ENCODE results near the gene PDE4D. TPM values are rescaled to one million over a fixed set of nuclear protein-coding genes. Genes with fewer than 3 reads are reported as not detected.

PDE4D gene
- total and polyA plus RNA-seq, 2 donors (not counting 3 experiments of a cell fraction or from before 2014, with no cell fraction given), result 34.5 to 51.2 TPM

GRCh38 chr5:59764361-59764760 is 129.2 kb downstream of the PDE4D start:
- Histone ChIP-seq H3K9ac (replicated peaks; ENCODE audit: extremely low read depth, insufficient read depth, low read length) (no peak overlapping the region), H2AFZ (ENCODE audit: low read depth, low read length) (no peak overlapping the region), H3K9me3 (replicated peaks; ENCODE audit: control insufficient read depth, insufficient read depth, low read length) (no peaks in the 10 kb centered on the region), H3K27me3 (ENCODE audit: control insufficient read depth in 2 of 2, insufficient read depth in 2 of 2, low read length in 2 of 2) (no peaks in the 10 kb centered on the region), H3K4me3 (replicated peaks in 1 of 3; ENCODE audit: insufficient read depth in 1 of 3, low read depth in 1 of 3, low read length in 3 of 3) (no peak overlapping the region), H3K4me2 (ENCODE audit: insufficient read depth, low read length) (peak overlapping the region; percentile 62), H3K27ac (ENCODE audit: insufficient read depth, low read depth, low read length) (no peak overlapping the region), H3K79me2 (ENCODE audit: control insufficient read depth, insufficient read depth, low read length) (peaks cover 59% of the 10 kb centered on the region), H3K36me3 (ENCODE audit: control insufficient read depth in 2 of 2, extremely low read depth in 1 of 2, insufficient read depth in 2 of 2, low read length in 2 of 2) (no peaks in the 10 kb centered on the region), H4K20me1 (replicated peaks; ENCODE audit: control insufficient read depth, extremely low read depth, insufficient read depth, low read length) (no peaks in the 10 kb centered on the region), H3K9me1 (replicated peaks; ENCODE audit: control insufficient read depth, extremely low read depth, insufficient read depth, low read length) (no peaks in the 10 kb centered on the region), H3K4me1 (ENCODE audit: control insufficient read depth, extremely low read depth, insufficient read depth, low read length) (peaks cover 63% of the 10 kb centered on the region)
- intact Hi-C loops (cut with micrococcal nuclease) (no loop called here), dilution Hi-C loops (cut with MboI; ENCODE audit: extremely low pct_ligation_motif_present, low sequenced_read_pairs) (no loop called here)
- DNase-seq (ENCODE audit: low read depth, low spot score), result no peak
- ChIA-PET CTCF (interaction anchor here (2.1 kb wide), 1 partner anchor 9 kb away, joined by 10 read pairs; no protein-coding TSS in a partner anchor), POLR2A (no interaction called here)
- no peak for FAIRE-seq
- no TSS peak for BruUV-seq (replicated peaks)
- TF ChIP-seq GATA2 (IDR thresholded peaks at IDR 0.05; ENCODE audit: insufficient read depth, insufficient read length, low read depth, low read length) (no peak), POLR2AphosphoS5 (IDR thresholded peaks at IDR 0.05; ENCODE audit: insufficient read depth, low read depth, low read length) (no peak), MAX (IDR thresholded peaks at IDR 0.05; ENCODE audit: insufficient read depth, insufficient read length) (no peak), JUN (IDR thresholded peaks at IDR 0.05; ENCODE audit: borderline replicate concordance, insufficient read depth, insufficient read length, low read depth) (no peak), EZH2 (IDR thresholded peaks at IDR 0.05; ENCODE audit: borderline replicate concordance, low read depth, low read length, severe bottlenecking) (no peak), POLR2A (IDR thresholded peaks at IDR 0.05; ENCODE audit: low read depth, low read length) (no peak), CTCF (IDR thresholded peaks at IDR 0.05; ENCODE audit: extremely low read depth in 1 of 2, insufficient read depth in 1 of 2, low read depth in 1 of 2, low read length in 2 of 2) (no peak), MYC (IDR thresholded peaks at IDR 0.05; ENCODE audit: low read depth, low read length) (no peak), FOS (IDR thresholded peaks at IDR 0.05; ENCODE audit: borderline replicate concordance, insufficient read depth, low read length) (no peak)

All from endothelial cell of umbilical vein (primary cell).